CMK (cell line): ENCODE data around the gene NCAPD3.
"Not testable (repeated sequence)": the region's sequence is repeated elsewhere in the genome, so short reads cannot be mapped to it uniquely, and the experiment has no call there.

Source experiments
- DNase-seq: peaks from one replicate; pipeline ENCODE4 v3.0.0-alpha.2; 2010; ENCODE audit warnings: low read depth

NCAPD3 gene

GRCh38 chr11:134223836-134224709 is at the start of gene NCAPD3, which contains the start of gene VPS26B:
TSS of gene NCAPD3 (minus strand) at chr11:134223967. CDS start at chr11:134223926, 41 bp downstream.
TSS of gene VPS26B (plus strand) at chr11:134224671. CDS start at chr11:134225123, 452 bp downstream.
- peak; percentile 97 for DNase-seq

DNA sequence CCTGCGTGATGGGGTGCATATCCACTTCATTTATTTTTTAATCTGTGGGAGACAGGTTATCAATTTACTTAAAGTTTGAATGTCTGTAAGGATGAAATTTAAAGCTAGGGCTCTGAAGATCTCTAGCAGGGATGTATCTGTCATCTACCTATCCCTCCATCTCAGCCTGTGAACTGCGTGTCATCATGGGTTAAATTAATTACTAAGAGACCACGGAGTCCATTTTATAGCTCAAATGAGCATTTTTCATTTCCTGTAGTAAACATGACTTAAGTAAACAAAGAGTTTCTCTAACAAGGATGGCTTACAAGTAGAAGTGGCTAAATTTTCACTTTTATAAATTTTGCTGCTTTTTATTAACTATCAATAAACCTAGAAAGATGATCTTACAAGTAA is 49.5 kb upstream of the NCAPD3 start:
- DNase-seq, result no peak

- no peak for DNase-seq
These were observed 48.9 kb upstream of the NCAPD3 start for GRCh38 chr11:134272381-134273316.

DNA sequence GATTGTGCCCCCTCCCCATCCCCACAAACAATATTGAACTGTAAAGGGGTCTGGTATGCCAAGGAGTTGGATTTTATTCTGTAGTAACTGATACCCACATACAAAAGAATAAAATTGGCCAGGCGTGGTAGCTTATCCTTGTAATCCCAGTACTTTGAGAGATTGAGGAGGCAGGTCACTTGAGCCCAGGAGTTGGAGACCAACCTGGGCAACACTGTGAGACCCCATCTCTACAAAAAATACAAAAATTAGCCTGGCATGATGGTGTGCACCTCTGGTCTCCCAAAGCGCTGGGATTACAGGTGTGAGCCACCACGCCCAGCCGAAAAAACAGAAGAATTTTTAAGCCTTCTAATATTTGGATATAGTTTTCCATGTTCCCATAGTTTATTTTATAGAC is 48.2 kb upstream of the NCAPD3 start:
- DNase-seq, result no peak

DNA sequence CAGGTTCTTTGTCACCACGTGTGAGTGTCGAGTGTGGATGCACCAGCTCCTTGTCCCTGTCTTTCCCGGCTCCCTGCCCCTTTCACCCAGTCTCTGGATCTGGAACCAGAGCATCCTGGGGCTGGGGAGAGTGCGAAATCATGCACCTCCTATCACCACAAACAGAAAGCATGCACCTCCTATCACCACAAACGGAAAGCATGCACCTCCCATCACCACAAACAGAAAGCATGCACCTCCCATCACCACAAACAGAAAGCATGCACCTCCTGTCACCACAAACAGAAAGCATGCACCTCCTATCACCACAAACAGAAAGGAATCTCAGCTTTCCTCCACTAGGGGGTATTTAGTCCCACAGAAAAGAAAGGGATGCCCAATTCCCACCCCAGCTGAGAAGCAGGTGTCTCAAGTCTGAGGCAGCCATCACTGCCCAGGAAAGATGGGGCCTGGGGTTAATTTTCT is 46.5 kb upstream of the NCAPD3 start:
- DNase-seq, result peak; percentile 63

GRCh38 chr11:134267966-134268365 is 44.2 kb upstream of the NCAPD3 start:
- DNase-seq, result no peak

DNA sequence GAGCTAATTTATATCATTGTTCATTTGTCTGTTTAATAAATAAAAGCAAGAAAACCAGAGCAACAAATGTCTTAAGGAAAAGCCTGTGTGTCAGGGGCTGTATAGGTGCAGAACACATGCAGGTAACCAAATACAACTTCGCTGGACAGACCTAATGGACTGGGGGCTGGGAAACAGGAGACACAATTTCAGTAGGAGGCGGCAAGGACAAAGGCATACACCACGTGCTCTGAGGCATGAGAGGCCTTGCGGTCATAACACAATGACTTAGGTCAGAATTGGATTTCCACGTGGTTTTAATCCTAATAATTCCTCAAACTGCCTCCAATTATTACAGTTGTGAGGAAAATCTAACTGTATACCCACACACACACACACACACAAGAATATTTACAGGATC is 43.7 kb upstream of the NCAPD3 start:
- DNase-seq, result no peak

GRCh38 chr11:134266841-134267251 is 43.1 kb upstream of the NCAPD3 start:
- DNase-seq, result no peak

DNA sequence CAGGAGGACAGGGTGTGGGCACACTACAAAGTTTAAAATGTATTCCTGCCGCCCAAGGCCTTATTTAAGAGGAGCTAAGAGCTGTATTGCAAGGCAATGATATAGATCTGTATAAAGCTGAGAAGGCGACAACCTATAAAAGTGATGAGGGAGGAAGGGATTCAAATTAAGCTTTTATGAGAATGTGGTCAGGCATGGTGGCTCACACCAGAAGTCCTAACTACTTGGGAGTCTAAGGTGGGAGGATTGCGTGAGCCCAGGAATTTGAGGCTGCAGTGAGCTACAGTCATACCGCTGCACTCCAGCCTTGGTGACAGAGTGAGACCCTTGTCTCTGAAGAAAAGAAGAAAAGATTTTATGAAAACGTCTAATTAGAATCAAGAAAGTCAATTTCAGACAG is 42.7 kb upstream of the NCAPD3 start:
- no peak for DNase-seq

DNA sequence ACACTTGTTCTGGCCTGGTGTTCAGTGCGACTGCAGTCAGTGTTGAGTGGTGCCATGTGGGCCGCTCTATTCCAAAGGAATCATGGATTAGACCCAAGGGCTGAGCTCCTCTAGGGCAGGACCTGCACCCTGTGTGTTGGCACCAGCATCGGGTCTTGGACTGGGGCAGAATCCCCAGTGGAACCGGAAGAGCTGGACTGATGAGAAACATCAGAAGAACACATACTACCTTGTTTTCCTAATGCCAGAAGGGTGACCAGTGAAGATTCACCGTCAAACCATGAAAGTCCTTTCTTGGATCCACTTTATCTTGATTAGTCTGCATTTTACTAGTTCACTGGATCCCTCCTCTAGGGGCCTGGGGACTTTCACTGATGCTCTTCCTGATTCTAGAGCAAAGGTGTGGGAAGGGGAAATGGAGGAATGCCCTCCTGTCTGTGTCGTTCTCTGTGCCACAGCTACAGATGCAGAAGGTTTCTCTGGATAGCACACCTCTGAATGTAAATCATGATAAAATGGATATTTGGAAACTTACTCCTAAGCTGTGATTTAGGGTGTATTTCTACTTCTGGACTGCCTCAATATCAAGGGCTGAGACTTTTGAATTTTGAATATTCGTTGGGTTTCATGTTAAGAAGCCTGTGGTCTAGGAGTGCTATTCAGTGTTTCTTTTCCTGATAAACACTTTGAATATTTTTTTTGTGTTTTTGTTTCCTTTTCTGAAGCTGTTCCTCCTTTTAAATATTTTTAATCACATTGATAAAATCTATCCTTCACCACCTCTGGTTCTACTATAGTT is 41.4 kb upstream of the NCAPD3 start:
- DNase-seq, result no peak

DNA sequence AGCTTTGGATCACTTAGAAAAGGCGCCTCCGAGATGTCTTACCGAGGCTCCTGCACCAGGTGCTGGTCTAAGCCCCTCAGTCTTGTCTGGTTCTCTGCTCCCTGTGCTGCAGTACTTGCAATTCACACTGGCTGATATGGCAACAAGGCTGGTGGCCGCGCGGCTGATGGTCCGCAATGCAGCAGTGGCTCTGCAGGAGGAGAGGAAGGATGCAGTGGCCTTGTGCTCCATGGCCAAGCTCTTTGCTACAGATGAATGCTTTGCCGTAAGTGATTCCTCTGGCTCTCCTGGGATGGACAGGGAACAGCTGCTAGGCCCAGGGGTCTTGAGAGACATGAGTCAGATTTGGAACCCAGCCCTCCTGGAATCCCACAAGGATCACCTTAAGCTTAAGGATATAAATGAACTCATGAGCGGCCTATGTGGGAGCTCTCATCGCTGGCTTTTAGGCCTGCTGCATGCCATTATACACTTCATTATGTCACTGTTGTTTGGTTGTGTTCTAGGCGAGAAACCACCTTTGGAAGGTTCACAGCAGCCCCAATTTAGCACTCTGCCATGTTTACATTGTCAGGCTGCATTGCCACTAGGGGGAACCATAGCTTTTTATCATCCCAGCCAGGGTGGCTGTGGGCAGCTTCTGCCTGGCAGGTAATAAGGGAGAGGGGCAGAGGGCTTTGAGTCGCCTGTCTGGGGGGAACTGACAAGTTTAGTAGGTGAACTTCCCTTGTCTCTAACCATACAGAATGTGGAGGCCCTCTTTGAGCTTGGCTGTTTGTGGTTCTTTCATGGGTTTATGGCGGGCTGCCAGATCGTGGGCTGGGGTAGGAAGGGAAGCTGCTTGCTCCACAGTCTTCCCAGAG is 38.1 kb upstream of the NCAPD3 start:
- DNase-seq, result peak; percentile 52

GRCh38 chr11:134260983-134261382 is 37.2 kb upstream of the NCAPD3 start:
- no peak for DNase-seq

DNA sequence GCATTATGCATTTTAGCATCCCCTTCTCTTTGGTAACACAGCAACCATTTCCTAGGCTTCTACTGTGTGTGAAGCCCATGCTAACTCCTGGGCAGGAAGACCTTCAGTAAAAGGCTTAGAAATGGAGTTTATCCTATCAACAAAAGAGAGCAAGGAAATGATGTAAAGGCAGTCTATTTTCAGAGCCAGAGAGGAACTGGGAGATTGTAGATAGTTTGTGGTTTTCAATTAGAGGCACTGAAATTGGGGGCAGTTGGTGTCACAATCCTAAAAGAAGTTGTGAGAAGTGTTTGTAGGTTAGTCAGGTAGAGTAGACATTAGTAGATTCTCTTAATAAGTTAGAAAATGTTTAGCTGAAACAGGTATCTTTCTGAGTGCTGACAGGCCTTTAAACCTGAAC is 36.7 kb upstream of the NCAPD3 start:
- no peak for DNase-seq

- DNase-seq, result no peak
These were observed 34.8 kb upstream of the NCAPD3 start for GRCh38 chr11:134258577-134258976.

GRCh38 chr11:134257101-134257500 is 33.3 kb upstream of the NCAPD3 start:
- DNase-seq, result no peak

GRCh38 chr11:134255184-134255561 is 31.4 kb upstream of the NCAPD3 start:
- DNase-seq, result not testable (repeated sequence)

DNA sequence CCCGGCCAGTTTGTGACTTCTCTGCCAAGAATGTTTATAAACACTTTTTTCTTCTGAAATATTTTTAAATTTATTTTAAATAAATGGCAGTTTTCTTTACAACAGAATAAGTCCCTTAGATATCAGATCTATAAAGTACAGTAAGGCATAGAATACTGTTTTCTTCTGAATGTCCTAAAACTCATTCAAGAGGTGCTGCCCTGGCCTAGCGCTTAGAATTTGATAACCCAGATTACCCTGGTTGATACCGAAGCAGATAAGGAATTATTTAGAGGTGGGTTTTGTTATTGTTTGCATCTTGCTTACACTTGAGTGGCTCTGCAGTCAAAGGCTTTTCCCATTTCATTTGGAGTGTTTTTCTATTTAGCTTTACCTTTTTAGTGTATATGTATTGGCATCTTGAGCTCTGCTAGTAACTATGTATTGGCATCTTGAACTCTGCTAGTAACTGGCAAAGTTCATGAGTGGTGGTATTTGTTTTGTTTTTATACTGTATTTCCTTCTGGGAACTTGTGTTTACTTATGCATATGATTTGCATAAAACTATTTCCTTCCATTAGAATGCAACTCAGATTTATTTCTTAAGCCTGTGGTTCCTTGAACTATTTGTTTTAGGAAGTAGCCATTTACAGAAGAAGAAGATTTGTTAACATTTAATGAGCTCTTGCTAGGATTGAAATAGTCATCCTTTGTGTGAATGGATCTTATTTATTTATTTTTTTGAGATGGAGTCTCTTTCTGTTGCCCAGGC is 30.8 kb upstream of the NCAPD3 start:
- DNase-seq, result no peak

DNA sequence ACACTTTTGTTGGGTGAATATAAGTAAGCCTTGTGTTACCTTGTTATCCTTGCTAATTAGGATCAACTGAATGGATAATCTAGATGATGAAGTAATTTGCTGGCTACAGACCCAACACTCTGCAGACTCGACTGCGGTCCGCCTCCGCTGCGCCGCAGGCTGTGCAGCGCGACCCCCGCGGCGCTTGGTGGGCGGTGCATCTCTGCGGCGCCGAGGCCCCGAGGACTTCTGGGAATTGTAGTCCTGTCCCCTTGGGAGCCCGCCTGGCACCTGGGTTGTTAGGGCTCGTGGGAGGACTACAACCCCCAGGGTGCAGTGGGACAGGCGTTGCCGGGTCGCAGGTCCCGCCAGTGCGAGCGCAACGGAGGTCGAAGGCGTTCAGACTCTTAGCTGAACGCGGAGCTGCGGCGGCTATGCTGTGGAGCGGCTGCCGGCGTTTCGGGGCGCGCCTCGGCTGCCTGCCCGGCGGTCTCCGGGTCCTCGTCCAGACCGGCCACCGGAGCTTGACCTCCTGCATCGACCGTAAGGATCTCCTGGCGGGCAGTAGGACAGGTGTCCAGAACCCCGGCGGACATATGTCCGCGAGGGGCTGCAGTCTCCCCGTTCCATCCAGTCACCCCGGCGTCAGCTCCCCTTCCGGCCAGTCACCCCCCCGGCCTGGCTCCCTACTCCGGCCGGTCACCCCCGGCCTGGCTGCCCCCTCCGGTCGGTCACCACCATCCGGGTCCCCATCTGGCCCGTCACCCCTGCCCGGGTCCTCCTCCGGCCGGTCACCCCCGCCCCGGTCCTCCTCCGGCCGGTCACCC is 29.6 kb upstream of the NCAPD3 start, which contains the start of the genes ACAD8 and THYN1:
TSS of gene ACAD8 (plus strand) at position 381 of the 806 bp plus-strand sequence. CDS start at position 414, 33 bp downstream.
TSS of gene THYN1 (minus strand) at position 165 of the 806 bp plus-strand sequence. CDS start 470 bp downstream, outside the sequence.
- peak; percentile 99 for DNase-seq
